PC-9 (cell line): ENCODE measurements around the gene PHACTR1.

Experiments used
- EZH2 ChIP-seq: fragments of 200-600 bp; sonication (generic); IDR thresholded peaks from 2 replicates; pipeline ENCODE4 v1.8.0; 2017; ENCODE audit warnings: antibody characterized with exemption, low read depth
- TF ChIP-seq, protein P1 (sequence below): fragments of 200-600 bp; sonication (generic); conservative IDR thresholded peaks from 2 replicates; pipeline ENCODE4 v1.6.1; 2017; ENCODE audit warnings: mixed run types, antibody characterized with exemption, mild to moderate bottlenecking, moderate library complexity

DNA sequence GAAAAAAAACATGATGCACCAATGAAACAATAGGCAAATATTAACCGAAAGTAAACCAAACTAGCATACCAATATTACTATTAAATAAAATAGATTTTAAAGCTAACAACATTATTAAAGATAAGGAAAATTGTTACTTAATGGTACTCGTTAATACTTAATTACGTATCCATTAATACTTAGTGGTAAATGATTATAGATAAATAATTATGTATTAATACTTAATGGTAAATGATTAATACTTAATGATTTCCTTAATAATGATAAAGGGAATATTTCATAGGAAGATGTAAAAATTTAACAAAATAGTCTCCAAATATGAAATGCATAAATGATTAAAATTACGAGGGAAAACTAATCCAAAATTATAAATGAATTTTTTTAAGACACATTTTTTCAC lies 278.9 kb downstream of the PHACTR1 start:
- TF ChIP-seq, protein P1, sequence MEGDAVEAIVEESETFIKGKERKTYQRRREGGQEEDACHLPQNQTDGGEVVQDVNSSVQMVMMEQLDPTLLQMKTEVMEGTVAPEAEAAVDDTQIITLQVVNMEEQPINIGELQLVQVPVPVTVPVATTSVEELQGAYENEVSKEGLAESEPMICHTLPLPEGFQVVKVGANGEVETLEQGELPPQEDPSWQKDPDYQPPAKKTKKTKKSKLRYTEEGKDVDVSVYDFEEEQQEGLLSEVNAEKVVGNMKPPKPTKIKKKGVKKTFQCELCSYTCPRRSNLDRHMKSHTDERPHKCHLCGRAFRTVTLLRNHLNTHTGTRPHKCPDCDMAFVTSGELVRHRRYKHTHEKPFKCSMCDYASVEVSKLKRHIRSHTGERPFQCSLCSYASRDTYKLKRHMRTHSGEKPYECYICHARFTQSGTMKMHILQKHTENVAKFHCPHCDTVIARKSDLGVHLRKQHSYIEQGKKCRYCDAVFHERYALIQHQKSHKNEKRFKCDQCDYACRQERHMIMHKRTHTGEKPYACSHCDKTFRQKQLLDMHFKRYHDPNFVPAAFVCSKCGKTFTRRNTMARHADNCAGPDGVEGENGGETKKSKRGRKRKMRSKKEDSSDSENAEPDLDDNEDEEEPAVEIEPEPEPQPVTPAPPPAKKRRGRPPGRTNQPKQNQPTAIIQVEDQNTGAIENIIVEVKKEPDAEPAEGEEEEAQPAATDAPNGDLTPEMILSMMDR: no peak
- TF ChIP-seq EZH2: no peak
